ENCODE measurements around the gene PNPLA3. TPM values are rescaled to one million over a fixed set of nuclear protein-coding genes. Genes with fewer than 3 reads are reported as not detected.

The PNPLA3 gene
- total RNA-seq, 4 donors from 2014 or later = 0.32 TPM; not detected in 3

GRCh38 chr22:43968614-43969013, 45.0 kb downstream of the PNPLA3 start:
- TF ChIP-seq, protein P1, sequence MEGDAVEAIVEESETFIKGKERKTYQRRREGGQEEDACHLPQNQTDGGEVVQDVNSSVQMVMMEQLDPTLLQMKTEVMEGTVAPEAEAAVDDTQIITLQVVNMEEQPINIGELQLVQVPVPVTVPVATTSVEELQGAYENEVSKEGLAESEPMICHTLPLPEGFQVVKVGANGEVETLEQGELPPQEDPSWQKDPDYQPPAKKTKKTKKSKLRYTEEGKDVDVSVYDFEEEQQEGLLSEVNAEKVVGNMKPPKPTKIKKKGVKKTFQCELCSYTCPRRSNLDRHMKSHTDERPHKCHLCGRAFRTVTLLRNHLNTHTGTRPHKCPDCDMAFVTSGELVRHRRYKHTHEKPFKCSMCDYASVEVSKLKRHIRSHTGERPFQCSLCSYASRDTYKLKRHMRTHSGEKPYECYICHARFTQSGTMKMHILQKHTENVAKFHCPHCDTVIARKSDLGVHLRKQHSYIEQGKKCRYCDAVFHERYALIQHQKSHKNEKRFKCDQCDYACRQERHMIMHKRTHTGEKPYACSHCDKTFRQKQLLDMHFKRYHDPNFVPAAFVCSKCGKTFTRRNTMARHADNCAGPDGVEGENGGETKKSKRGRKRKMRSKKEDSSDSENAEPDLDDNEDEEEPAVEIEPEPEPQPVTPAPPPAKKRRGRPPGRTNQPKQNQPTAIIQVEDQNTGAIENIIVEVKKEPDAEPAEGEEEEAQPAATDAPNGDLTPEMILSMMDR (IDR thresholded peaks at IDR 0.05) = no peak
- no peak for TF ChIP-seq EP300 (IDR thresholded peaks at IDR 0.05; ENCODE audit: low read depth)
- TF ChIP-seq POLR2A (IDR thresholded peaks at IDR 0.05) = no peak
- TF ChIP-seq POLR2AphosphoS5 (IDR thresholded peaks at IDR 0.05) = no peak
- intact Hi-C loops (cut with DNase I; ENCODE audit: low total_unique reads) = loop anchor here (5.0 kb wide), 1 partner anchor 1079 kb away; no protein-coding TSS in a partner anchor
- Histone ChIP-seq H3K27ac (no peak overlapping the region), H3K27me3 (no peaks in the 10 kb centered on the region), H3K4me1 (no peaks in the 10 kb centered on the region), H3K4me3 (no peak overlapping the region), H3K36me3 (peaks cover 0 to 73% (median 32%) of the 10 kb centered on the region in 4 donors), H3K9me3 (no peaks in the 10 kb centered on the region)
- WGBS, 2 donors (ENCODE audit: low coverage in 1 of 2) = 96 to 97% methylated on average over 4 to 7 of the region's 7 CpGs
- DNase-seq = no peak
- in situ Hi-C loops (cut with MboI; ENCODE audit: low pct_ligation_motif_present in 1 of 4, low pct_unique_long_range_greater_than_20kb in 1 of 4, low sequenced_read_pairs in 3 of 4) = no loop called here

GRCh38 chr22:43969021-43969878, 45.6 kb downstream of the PNPLA3 start:
- WGBS, 2 donors (ENCODE audit: low coverage in 1 of 2) = 93 to 94% methylated on average over 9 to 19 of the region's 19 CpGs
- Histone ChIP-seq H3K27ac (no peak overlapping the region), H3K4me3 (no peak overlapping the region), H3K27me3 (no peaks in the 10 kb centered on the region), H3K9me3 (no peaks in the 10 kb centered on the region), H3K4me1 (no peaks in the 10 kb centered on the region), H3K36me3 (peaks cover 0 to 75% (median 32%) of the 10 kb centered on the region in 4 donors)
- TF ChIP-seq EP300 (IDR thresholded peaks at IDR 0.05; ENCODE audit: low read depth) = no peak
- TF ChIP-seq POLR2A (IDR thresholded peaks at IDR 0.05) = no peak
- TF ChIP-seq POLR2AphosphoS5 (IDR thresholded peaks at IDR 0.05) = no peak
- TF ChIP-seq, protein P1 (IDR thresholded peaks at IDR 0.05) = no peak
- no peak for DNase-seq
- in situ Hi-C loops (cut with MboI; ENCODE audit: low pct_ligation_motif_present in 1 of 4, low pct_unique_long_range_greater_than_20kb in 1 of 4, low sequenced_read_pairs in 3 of 4) = no loop called here
- intact Hi-C loops (cut with DNase I; ENCODE audit: low total_unique reads) = loop anchor here (5.0 kb wide), 1 partner anchor 1078 kb away; no protein-coding TSS in a partner anchor

GRCh38 chr22:43969989-43970755, 46.6 kb downstream of the PNPLA3 start:
- no peak overlapping the region for H3K27ac ChIP-seq
- intact Hi-C loops (cut with DNase I; ENCODE audit: low total_unique reads) = loop anchor here (5.0 kb wide), 1 partner anchor 1077 kb away; no protein-coding TSS in a partner anchor
- no peaks in the 10 kb centered on the region for H3K4me1 ChIP-seq
- no peak overlapping the region for H3K4me3 ChIP-seq
- WGBS, 2 donors (ENCODE audit: low coverage in 1 of 2) = 71 to 100% methylated on average over 1 to 8 of the region's 8 CpGs
- no peaks in the 10 kb centered on the region for H3K9me3 ChIP-seq
- H3K27me3 ChIP-seq = no peaks in the 10 kb centered on the region
- in situ Hi-C loops (cut with MboI; ENCODE audit: low pct_ligation_motif_present in 1 of 4, low pct_unique_long_range_greater_than_20kb in 1 of 4, low sequenced_read_pairs in 3 of 4) = no loop called here
- TF ChIP-seq, protein P1 (IDR thresholded peaks at IDR 0.05) = no peak
- peaks cover 0 to 72% (median 31%) of the 10 kb centered on the region in 4 donors for H3K36me3 ChIP-seq
- no peak for DNase-seq

- H3K4me3 ChIP-seq = no peak overlapping the region
- no peak overlapping the region for H3K27ac ChIP-seq
- intact Hi-C loops (cut with DNase I; ENCODE audit: low total_unique reads) (no loop called here), in situ Hi-C loops (cut with MboI; ENCODE audit: low pct_ligation_motif_present in 1 of 4, low pct_unique_long_range_greater_than_20kb in 1 of 4, low sequenced_read_pairs in 3 of 4) (no loop called here)
- TF ChIP-seq, protein P1 (IDR thresholded peaks at IDR 0.05) = no peak
- no peak for TF ChIP-seq POLR2AphosphoS5 (IDR thresholded peaks at IDR 0.05)
- no peak for TF ChIP-seq POLR2A (IDR thresholded peaks at IDR 0.05)
- no peak for TF ChIP-seq EP300 (IDR thresholded peaks at IDR 0.05; ENCODE audit: low read depth)
- H3K27me3 ChIP-seq = no peaks in the 10 kb centered on the region
- 81 to 90% methylated on average over 4 to 8 of the region's 8 CpGs for WGBS, 2 donors (ENCODE audit: low coverage in 1 of 2)
- no peaks in the 10 kb centered on the region for H3K9me3 ChIP-seq
- H3K4me1 ChIP-seq = no peaks in the 10 kb centered on the region
- peaks cover 0 to 71% (median 30%) of the 10 kb centered on the region in 4 donors for H3K36me3 ChIP-seq
- DNase-seq = no peak
These were observed 47.5 kb downstream of the PNPLA3 start for GRCh38 chr22:43971112-43971511.

Measured in transverse colon (tissue), 4 donors.